HFFc6 (cell line): ENCODE data around the gene TMEM167B. TPM values are rescaled to one million over a fixed set of nuclear protein-coding genes. Genes with fewer than 3 reads are reported as not detected.
"Not testable (repeated sequence)": the region's sequence is repeated elsewhere in the genome, so short reads cannot be mapped to it uniquely, and the experiment has no call there.

Source experiments
- DNase-seq: peaks from one replicate; pipeline ENCODE4 v3.0.0-alpha.2; 2018
- H3K27ac Mint-ChIP-seq: 2 replicates; pipeline ENCODE4 v1.8.0; 2020; ENCODE audit warnings: mild to moderate bottlenecking, mixed read lengths
- H3K27me3 Mint-ChIP-seq: 2 replicates; pipeline ENCODE4 v1.8.0; 2021; ENCODE audit warnings: mild to moderate bottlenecking, moderate library complexity, mixed read lengths; ENCODE audit not compliant: insufficient read depth
- H3K36me3 Mint-ChIP-seq: 2 replicates; pipeline ENCODE4 v1.8.0; 2021; ENCODE audit warnings: low read depth, mixed read lengths
- H3K4me1 Mint-ChIP-seq: 2 replicates; pipeline ENCODE4 v1.8.0; 2020; ENCODE audit warnings: low read depth, mixed read lengths
- H3K4me3 Mint-ChIP-seq: 2 replicates; pipeline ENCODE4 v1.8.0; 2020; ENCODE audit warnings: mild to moderate bottlenecking, moderate library complexity, mixed read lengths
- H3K9me3 Mint-ChIP-seq: 2 replicates; pipeline ENCODE4 v1.8.0; 2020; ENCODE audit warnings: mild to moderate bottlenecking, mixed read lengths
- total RNA-seq, 6 experiments: library from RNA; stranded (reverse); fragmentation: NEBNext Ultra II Directional; extraction: Animal tissue kit (Norgen Biotek cat#: 25700); gene quantifications; 2 replicates in 1 of 6; 3 replicates in 5 of 6; pipeline ENCODE4 v1.2.3, GENCODE V29; 2021
- TF ChIP-seq, protein P1 (sequence below): fragments of 200-600 bp; sonication (generic); IDR thresholded peaks from 2 replicates; pipeline ENCODE4 v1.5.0; 2021; ENCODE audit warnings: antibody characterized with exemption, mild to moderate bottlenecking

TMEM167B gene
- total RNA-seq, 6 experiments from 2014 or later, result 48.0 to 58.6 (median 53.5) TPM

DNA sequence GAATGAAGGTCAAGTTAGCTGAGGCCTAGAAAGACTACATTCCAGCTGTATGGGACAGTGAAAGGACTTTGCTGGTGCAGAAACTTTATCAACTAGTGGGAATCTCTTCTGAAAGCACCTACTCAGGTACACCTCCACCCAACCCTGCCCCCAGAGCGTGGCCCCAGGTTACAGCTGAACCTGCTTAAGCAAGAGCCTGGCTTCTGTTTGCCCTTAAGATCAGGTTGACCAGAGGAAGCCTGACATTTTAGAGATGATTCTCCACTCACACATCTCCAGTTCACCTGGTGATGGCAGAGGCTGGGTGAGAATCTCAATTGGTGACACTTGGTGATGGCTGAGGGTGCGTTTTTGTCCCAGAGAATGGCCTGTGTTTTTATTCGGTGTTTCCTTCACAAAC lies 47.4 kb downstream of the TMEM167B start:
- H3K4me1 Mint-ChIP-seq, result no peaks in the 10 kb centered on the region
- H3K27ac Mint-ChIP-seq, result no peak overlapping the region
- no peak for DNase-seq
- H3K9me3 Mint-ChIP-seq, result no peaks in the 10 kb centered on the region
- TF ChIP-seq, protein P1, sequence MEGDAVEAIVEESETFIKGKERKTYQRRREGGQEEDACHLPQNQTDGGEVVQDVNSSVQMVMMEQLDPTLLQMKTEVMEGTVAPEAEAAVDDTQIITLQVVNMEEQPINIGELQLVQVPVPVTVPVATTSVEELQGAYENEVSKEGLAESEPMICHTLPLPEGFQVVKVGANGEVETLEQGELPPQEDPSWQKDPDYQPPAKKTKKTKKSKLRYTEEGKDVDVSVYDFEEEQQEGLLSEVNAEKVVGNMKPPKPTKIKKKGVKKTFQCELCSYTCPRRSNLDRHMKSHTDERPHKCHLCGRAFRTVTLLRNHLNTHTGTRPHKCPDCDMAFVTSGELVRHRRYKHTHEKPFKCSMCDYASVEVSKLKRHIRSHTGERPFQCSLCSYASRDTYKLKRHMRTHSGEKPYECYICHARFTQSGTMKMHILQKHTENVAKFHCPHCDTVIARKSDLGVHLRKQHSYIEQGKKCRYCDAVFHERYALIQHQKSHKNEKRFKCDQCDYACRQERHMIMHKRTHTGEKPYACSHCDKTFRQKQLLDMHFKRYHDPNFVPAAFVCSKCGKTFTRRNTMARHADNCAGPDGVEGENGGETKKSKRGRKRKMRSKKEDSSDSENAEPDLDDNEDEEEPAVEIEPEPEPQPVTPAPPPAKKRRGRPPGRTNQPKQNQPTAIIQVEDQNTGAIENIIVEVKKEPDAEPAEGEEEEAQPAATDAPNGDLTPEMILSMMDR, result no peak
- no peak overlapping the region for H3K4me3 Mint-ChIP-seq
- H3K36me3 Mint-ChIP-seq, result no peaks in the 10 kb centered on the region
- peaks cover 10% of the 10 kb centered on the region for H3K27me3 Mint-ChIP-seq

- Mint-ChIP-seq H3K9me3 (no peaks in the 10 kb centered on the region), H3K4me1 (no peaks in the 10 kb centered on the region), H3K36me3 (no peaks in the 10 kb centered on the region), H3K4me3 (no peak overlapping the region), H3K27ac (no peak overlapping the region), H3K27me3 (peaks cover 10% of the 10 kb centered on the region)
- DNase-seq, result no peak
- TF ChIP-seq, protein P1, result no peak
Measured at GRCh38 chr1:109138358-109138757, 47.8 kb downstream of the TMEM167B start.

DNA sequence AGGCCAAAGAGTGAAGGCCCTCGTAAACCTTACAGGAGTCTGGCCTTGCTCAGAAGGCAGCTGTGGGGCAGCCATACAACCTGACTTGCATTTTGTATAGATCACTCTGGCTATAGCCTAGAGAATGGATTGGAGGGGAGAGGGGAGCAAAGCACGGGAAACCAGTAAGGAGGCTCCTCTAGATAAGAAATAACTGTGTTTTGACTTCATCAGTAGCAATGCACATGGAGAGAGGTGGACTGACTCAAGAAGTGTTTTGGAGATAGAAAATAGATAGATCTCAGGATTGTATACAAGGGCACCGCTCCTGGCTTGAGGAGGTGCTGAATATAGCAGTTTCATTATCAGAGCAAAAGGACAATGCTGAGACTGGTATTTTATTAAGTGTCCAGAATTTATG lies 49.8 kb downstream of the TMEM167B start:
- Mint-ChIP-seq H3K4me1 (no peaks in the 10 kb centered on the region), H3K27me3 (peaks cover 6% of the 10 kb centered on the region), H3K36me3 (no peaks in the 10 kb centered on the region), H3K9me3 (no peaks in the 10 kb centered on the region), H3K4me3 (no peak overlapping the region), H3K27ac (no peak overlapping the region)
- DNase-seq, result no peak
- TF ChIP-seq, protein P1, result no peak

GRCh38 chr1:109142260-109142659 lies 51.7 kb downstream of the TMEM167B start:
- Mint-ChIP-seq H3K27ac (no peak overlapping the region), H3K27me3 (peaks cover 2% of the 10 kb centered on the region), H3K4me3 (no peak overlapping the region), H3K36me3 (no peaks in the 10 kb centered on the region), H3K4me1 (no peaks in the 10 kb centered on the region), H3K9me3 (no peaks in the 10 kb centered on the region)
- TF ChIP-seq, protein P1, result no peak
- no peak for DNase-seq

GRCh38 chr1:109142725-109143124 lies 52.2 kb downstream of the TMEM167B start:
- not testable (repeated sequence) for H3K4me3 Mint-ChIP-seq, H3K9me3 Mint-ChIP-seq, H3K27me3 Mint-ChIP-seq, H3K36me3 Mint-ChIP-seq, H3K27ac Mint-ChIP-seq, H3K4me1 Mint-ChIP-seq, DNase-seq

Other genes starting within 250 kb of the TMEM167B start
- gene AKNAD1, start 233.7 kb upstream of the TMEM167B start, total RNA-seq, result under 1 TPM in 2 of 6 experiments, not detected in 4; 0.39 to 0.57 TPM
- 10 to 100 TPM; 10.3 to 21.8 (median 19.0) TPM for gene GPSM2, start 213.8 kb upstream of the TMEM167B start, total RNA-seq
- 10 to 100 TPM; 35.4 to 41.2 (median 38.7) TPM for gene CLCC1, start 127.3 kb upstream of the TMEM167B start, total RNA-seq
- 10 to 100 TPM; 13.8 to 18.2 (median 17.5) TPM for gene WDR47, start 48.7 kb upstream of the TMEM167B start, total RNA-seq
- 100 to 1,000 TPM in 5 of 6 experiments, 10 to 100 TPM in 1; 94.3 to 150 (median 106) TPM for gene TAF13, start 14.8 kb upstream of the TMEM167B start, total RNA-seq
- 1 to 10 TPM in 5 of 6 experiments, under 1 TPM in 1; 0.38 to 2.6 (median 2.0) TPM for gene ELAPOR1, start 23.4 kb downstream of the TMEM167B start, total RNA-seq
- 100 to 1,000 TPM; 165 to 194 (median 176) TPM for gene SARS1, start 123.2 kb downstream of the TMEM167B start, total RNA-seq
- 1 to 10 TPM; 1.2 to 1.7 (median 1.4) TPM for gene CELSR2, start 158.8 kb downstream of the TMEM167B start, total RNA-seq
- 10 to 100 TPM; 17.0 to 33.1 (median 30.4) TPM for gene PSRC1, start 192.4 kb downstream of the TMEM167B start, total RNA-seq
- gene MYBPHL, start 216.2 kb downstream of the TMEM167B start, total RNA-seq, result not detected